PC-3 (cell line): ENCODE measurements around the gene CPVL.

Experiments
- CTCF ChIP-seq: fragments of 300-600 bp; sonication (generic); conservative IDR thresholded peaks from 2 replicates; pipeline ENCODE4 v1.5.1; 2017; ENCODE audit warnings: antibody characterized with exemption, low read depth, mild to moderate bottlenecking, low read length
- EZH2 ChIP-seq: fragments of 300-600 bp; sonication (generic); IDR thresholded peaks from one replicate; pipeline ENCODE4 v1.6.1; 2017; ENCODE audit warnings: antibody characterized with exemption, mild to moderate bottlenecking, low read length; ENCODE audit not compliant: unreplicated experiment
- EZH2phosphoT487 ChIP-seq: fragments of 300-600 bp; sonication (generic); IDR thresholded peaks from 2 replicates; pipeline ENCODE4 v1.6.1; 2018; ENCODE audit warnings: mild to moderate bottlenecking, antibody characterized with exemption, low read length, borderline replicate concordance

GRCh38 chr7:28964056-28964455 lies 182.3 kb downstream of the CPVL start:
- TF ChIP-seq CTCF (no peak), EZH2 (no peak), EZH2phosphoT487 (no peak)
